K562 (cell line): ENCODE data around the gene NRXN3. TPM values are rescaled to one million over a fixed set of nuclear protein-coding genes. Genes with fewer than 3 reads are reported as not detected.

Experiments
- ATAC-seq: fragments of 200-7000 bp; cut with Tn5 transposase; 3 replicates; pipeline ENCODE4 v1.9.1; 2020; ENCODE audit warnings: moderate library complexity
- BruUV-seq: library from RNA; stranded (reverse); fragments of 400-500 nt; replicated peaks from 2 replicates; lab custom pipeline; 2021; lab: Mats Ljungman, UMichigan
- CTCF ChIA-PET: fragments of 300-600 bp; formaldehyde crosslinking; extraction: SDS; loops from one replicate; lab custom pipeline; 2021; ENCODE audit warnings: low intra/inter-chr PET ratio; lab: Yijun Ruan, JAX
- POLR2A ChIA-PET: fragments of 300-600, 350-650 bp; sonication (Branson Sonifier 250); formaldehyde crosslinking; extraction: SDS; loops from one replicate; lab custom pipeline; 2021; ENCODE audit warnings: antibody characterized with exemption, inconsistent platforms; lab: Yijun Ruan, JAX
- DNase-seq, 4 experiments: peaks; one replicate each; pipeline versions ENCODE4 v3.0.0 to v3.0.0-alpha.2; 2011 to 2018; ENCODE audit warnings: low spot score in 3 of 4, mixed read lengths in 3 of 4; ENCODE audit errors: extremely low read depth in 1 of 4
- FAIRE-seq: peaks from 2 replicates; lab custom pipeline; 2011; peaks lifted over from hg19 to GRCh38; lab: Jason Lieb, UNC
- H2AFZ ChIP-seq: 2 replicates; pipeline ENCODE4 v1.6.0; 2011; ENCODE audit warnings: low read depth, low read length, control low read depth, inconsistent platforms
- H3K27ac ChIP-seq: fragments of 200-600 bp; 3 replicates; pipeline ENCODE4 v1.8.0; 2011; ENCODE audit warnings: low read depth, mild to moderate bottlenecking, control low read depth, inconsistent platforms, low read length, moderate library complexity, mixed read lengths; ENCODE audit errors: extremely low read depth
- H3K27me3 ChIP-seq, 2 experiments: fragments of 300-600 bp in 1 of 2; 2 replicates in 1 of 2; 3 replicates in 1 of 2; pipeline versions ENCODE4 v1.6.0 to v1.8.0; 2011; ENCODE audit warnings: inconsistent platforms in 2 of 2, low read length in 2 of 2, mild to moderate bottlenecking in 1 of 2, mixed read lengths in 1 of 2, moderate library complexity in 1 of 2; ENCODE audit not compliant: control insufficient read depth in 2 of 2, insufficient read depth in 2 of 2
- H3K36me3 ChIP-seq: fragments of 300-600 bp; 3 replicates; pipeline ENCODE4 v1.8.0; 2011; ENCODE audit warnings: mild to moderate bottlenecking, low read length, inconsistent platforms; ENCODE audit not compliant: control insufficient read depth, insufficient read depth
- H3K4me1 ChIP-seq, 2 experiments: fragments of 200-600 bp in 1 of 2; replicated peaks in 1 of 2; 2 replicates in 1 of 2; 3 replicates in 1 of 2; pipeline versions ENCODE4 v1.5.1 to v1.8.0; 2011; ENCODE audit warnings: inconsistent platforms in 2 of 2, low read length in 2 of 2, mild to moderate bottlenecking in 1 of 2, mixed read lengths in 1 of 2, moderate library complexity in 1 of 2; ENCODE audit not compliant: control insufficient read depth in 2 of 2, insufficient read depth in 2 of 2
- H3K4me2 ChIP-seq: 2 replicates; pipeline ENCODE4 v1.6.1; 2011; ENCODE audit warnings: low read length, control low read depth, inconsistent platforms, mixed read lengths; ENCODE audit not compliant: insufficient read depth
- H3K4me3 ChIP-seq: fragments of 200-600 bp; sonication (generic), shearing (Covaris generic); 2 replicates; pipeline ENCODE4 v1.5.1; 2016; ENCODE audit warnings: control low read depth, inconsistent platforms
- H3K79me2 ChIP-seq: fragments of 200-600 bp; 3 replicates; pipeline ENCODE4 v1.8.0; 2011; ENCODE audit warnings: low read length, inconsistent platforms; ENCODE audit not compliant: control insufficient read depth, insufficient read depth
- H3K9ac ChIP-seq, 2 experiments: 2 replicates each; pipeline versions ENCODE4 v1.6.0 to v1.6.1; 2011; ENCODE audit warnings: low read depth in 2 of 2, low read length in 2 of 2, control low read depth in 1 of 2, inconsistent platforms in 1 of 2, mild to moderate bottlenecking in 1 of 2, mixed read lengths in 1 of 2; ENCODE audit not compliant: insufficient read depth in 1 of 2
- H3K9me1 ChIP-seq: one replicate; pipeline ENCODE4 v1.6.0; 2011; ENCODE audit warnings: inconsistent platforms, mild to moderate bottlenecking, low read length, moderate library complexity; ENCODE audit not compliant: control insufficient read depth, insufficient read depth
- H3K9me3 ChIP-seq: replicated peaks from 2 replicates; pipeline ENCODE4 v1.5.1; 2011; ENCODE audit warnings: low read depth, low read length, inconsistent platforms; ENCODE audit not compliant: control insufficient read depth, insufficient read depth
- H4K20me1 ChIP-seq: replicated peaks from 2 replicates; pipeline ENCODE4 v1.6.1; 2011; ENCODE audit warnings: low read length, inconsistent platforms, mixed read lengths; ENCODE audit not compliant: control insufficient read depth, insufficient read depth
- FOXK2 ChIP-seq, 2 experiments: fragments of 450-650 bp; IDR thresholded peaks in 1 of 2; conservative IDR thresholded peaks in 1 of 2; 2 replicates each; pipeline ENCODE4 v1.6.1; 2016; ENCODE audit warnings: low read depth in 2 of 2, mild to moderate bottlenecking in 1 of 2
- HDAC2 ChIP-seq: fragments of 450-650 bp; IDR thresholded peaks from 2 replicates; pipeline ENCODE4 v1.6.1; 2016; ENCODE audit warnings: mild to moderate bottlenecking
- HNRNPUL1 ChIP-seq: fragments of 200-400 bp; formaldehyde crosslinking; IDR thresholded peaks from 2 replicates; pipeline ENCODE4 v1.6.1; 2017; ENCODE audit warnings: low read length
- NR4A1 ChIP-seq, 2 experiments: fragments of 250-450 bp in 1 of 2; fragments of 450-650 bp in 1 of 2; sonication (Bioruptor Pico) in 1 of 2; IDR thresholded peaks; 2 replicates each; pipeline versions ENCODE4 v1.4.0 to v1.6.1; 2016 to 2020; ENCODE audit warnings: mild to moderate bottlenecking in 2 of 2, missing compliant biosample characterization in 1 of 2, missing genetic modification characterization in 1 of 2, moderate library complexity in 1 of 2
- POLR2B ChIP-seq: fragments of 450-650 bp; IDR thresholded peaks from 2 replicates; pipeline ENCODE4 v1.6.1; 2018; ENCODE audit warnings: low read depth; ENCODE audit not compliant: partially characterized antibody
- TFAM ChIP-seq: fragments of 250-450 bp; sonication (Bioruptor Pico); conservative IDR thresholded peaks from 2 replicates; pipeline ENCODE4 v1.5.0; 2021; ENCODE audit warnings: mild to moderate bottlenecking, moderate library complexity
- TRIM28 ChIP-seq: fragments of 450-650 bp; IDR thresholded peaks from 2 replicates; pipeline ENCODE4 v1.6.1; 2017
- ZNF347 ChIP-seq: fragments of 450-650 bp; formaldehyde crosslinking; IDR thresholded peaks from 2 replicates; pipeline ENCODE4 v1.4.0; 2020; ENCODE audit warnings: low read depth, mild to moderate bottlenecking, moderate library complexity
- ZNF431 ChIP-seq: sonication (generic); formaldehyde crosslinking; IDR thresholded peaks from 2 replicates; pipeline ENCODE4 v1.8.0; 2022; ENCODE audit warnings: mild to moderate bottlenecking, missing genetic modification reagents
- ZNF76 ChIP-seq: fragments of 250-450 bp; sonication (Bioruptor Pico); IDR thresholded peaks from 2 replicates; pipeline ENCODE4 v1.4.0; 2020; ENCODE audit warnings: mild to moderate bottlenecking, moderate library complexity, borderline replicate concordance
- WGBS: fragments of 100-300 bp; shearing (Covaris generic); methylation state at CpG from one replicate; pipeline ENCODE4 v1.1.6; 2016; ENCODE audit warnings: low coverage, mixed read lengths; ENCODE audit not compliant: insufficient coverage; ENCODE audit errors: missing lambda C conversion rate; 5-methylcytosine and 5-hydroxymethylcytosine counted together
- in situ Hi-C: fragments of 300-500 bp; cut with MboI; formaldehyde crosslinking; loops from 4 replicates; pipeline ENCODE4 v1.15.0; 2018; ENCODE audit warnings: inconsistent platforms, mixed read lengths
- intact Hi-C: fragments of 100-400 bp; cut with micrococcal nuclease; formaldehyde crosslinking; loops from 2 replicates; pipeline ENCODE4 v1.14.2; 2022
- polyA plus RNA-seq, 8 experiments: library from polyadenylated mRNA; depleted of rRNA in 4 of 8; stranded (reverse) in 5 of 8; unstranded in 3 of 8; fragments of >200 nt; fragmentation: Nextera tagmentation in 2 of 8; fragmentation: Illumina TruSeq in 1 of 8; extraction: Ambion mirVana in 2 of 8; extraction: Trizol in 1 of 8; gene quantifications; 2 replicates each; pipeline versions ENCODE4 v1.2.1 to v1.2.3, GENCODE V29; 2011 to 2014; ENCODE audit warnings: inconsistent platforms in 1 of 8, missing spikeins in 1 of 8
- total RNA-seq, 7 experiments: library from RNA; depleted of rRNA in 6 of 7; stranded (reverse); fragments of >200 nt in 6 of 7; fragmentation: Illumina TruSeq in 2 of 7; extraction: Trizol in 2 of 7; gene quantifications; 2 replicates each; pipeline versions ENCODE4 v1.2.1 to v1.2.3, GENCODE V29; 2011 to 2021; ENCODE audit warnings: low replicate concordance in 1 of 7
- TF ChIP-seq, protein P1 (sequence below): fragments of 250-450 bp; sonication (Bioruptor Pico); IDR thresholded peaks from 2 replicates; pipeline ENCODE4 v1.6.1; 2021; ENCODE audit warnings: mild to moderate bottlenecking
- TF ChIP-seq, protein P2 (sequence below): sonication (generic); formaldehyde crosslinking; IDR thresholded peaks from 2 replicates; pipeline ENCODE4 v1.8.1; 2022; ENCODE audit warnings: missing genetic modification reagents

Gene NRXN3
- total and polyA plus RNA-seq, 9 of the 15 experiments (the other 6 are each of a cell fraction or from before 2014, with no cell fraction given), result 0.09 TPM; not detected in 8

DNA sequence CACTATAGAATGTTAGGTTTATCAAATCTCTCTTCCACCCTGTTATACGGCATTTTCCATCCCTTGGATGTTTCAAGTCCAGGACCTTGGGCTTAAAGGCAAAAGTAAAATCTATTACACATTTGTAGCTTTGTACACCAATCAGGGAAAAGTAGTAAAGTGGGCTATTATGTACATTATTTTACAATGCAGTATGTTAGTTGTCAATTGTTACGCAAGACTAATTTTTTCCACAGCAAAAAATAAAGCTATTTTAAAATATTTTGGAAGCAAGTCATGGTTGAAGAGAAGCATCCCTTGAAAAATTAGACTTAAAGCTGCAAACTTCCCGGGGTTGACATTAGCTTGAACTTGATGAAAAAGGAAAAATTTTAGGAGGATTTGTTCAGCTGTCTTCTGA lies 1564.9 kb downstream of the NRXN3 start (continued):
- TF ChIP-seq NR4A1 (CRISPR knock-in tag; IDR thresholded peaks at IDR 0.05) (no peak), NR4A1 (tag; IDR thresholded peaks at IDR 0.05) (no peak), FOXK2 (conservative IDR thresholded peaks at IDR 0.05 in 1 of 2, IDR thresholded peaks at IDR 0.05 in 1 of 2; ENCODE audit: low read depth in 2 of 2) (no peak)

DNA sequence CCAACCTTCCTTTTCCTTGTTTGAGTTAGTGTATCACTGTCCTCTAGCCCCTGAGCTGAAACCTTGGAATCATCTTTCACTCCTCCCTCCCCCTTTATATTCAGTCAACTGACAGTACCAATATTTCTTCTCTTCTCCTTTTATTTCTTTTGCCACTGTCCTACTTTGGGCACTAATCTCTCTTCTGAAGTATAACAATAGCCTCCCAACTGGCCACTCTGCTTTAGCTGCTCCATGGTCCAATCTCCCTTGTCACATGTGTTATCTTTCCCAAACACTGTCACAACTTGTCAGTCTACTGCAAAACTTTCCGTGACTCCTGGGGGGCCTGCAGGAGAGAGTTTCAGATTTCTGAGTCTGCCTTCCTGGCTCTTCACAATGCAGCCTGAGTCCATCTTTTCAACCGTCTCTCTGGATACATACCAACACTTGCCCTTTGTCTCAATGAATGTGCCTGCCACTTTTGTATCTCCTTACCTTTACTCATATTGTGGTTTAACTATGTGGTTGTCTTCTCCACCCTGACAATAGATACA lies 1570.0 kb downstream of the NRXN3 start:
- H3K4me1 ChIP-seq, result no peaks in the 10 kb centered on the region
- no peaks in the 10 kb centered on the region for H3K27me3 ChIP-seq
- no peaks in the 10 kb centered on the region for H3K9me1 ChIP-seq
- no peak overlapping the region for H3K4me3 ChIP-seq
- no peak overlapping the region for H3K27ac ChIP-seq
- ATAC-seq (no peak), DNase-seq (no peak)
- no peak overlapping the region for H3K4me2 ChIP-seq
- POLR2A ChIA-PET, result no interaction called here
- CTCF ChIA-PET, result no interaction called here
- no peak overlapping the region for H3K9ac ChIP-seq
- no peaks in the 10 kb centered on the region for H3K79me2 ChIP-seq
- in situ Hi-C loops, result no loop called here
- intact Hi-C loops, result no loop called here
- no peaks in the 10 kb centered on the region for H4K20me1 ChIP-seq
- no peaks in the 10 kb centered on the region for H3K36me3 ChIP-seq
- BruUV-seq, result no TSS peak
- 0% methylated on average over 2 of the region's 2 CpGs for WGBS
- no peak overlapping the region for H2AFZ ChIP-seq
- no peak for TF ChIP-seq TRIM28
- TF ChIP-seq, all 486 proteins: peak for 0
- no peaks in the 10 kb centered on the region for H3K9me3 ChIP-seq
- no peak for FAIRE-seq

DNA sequence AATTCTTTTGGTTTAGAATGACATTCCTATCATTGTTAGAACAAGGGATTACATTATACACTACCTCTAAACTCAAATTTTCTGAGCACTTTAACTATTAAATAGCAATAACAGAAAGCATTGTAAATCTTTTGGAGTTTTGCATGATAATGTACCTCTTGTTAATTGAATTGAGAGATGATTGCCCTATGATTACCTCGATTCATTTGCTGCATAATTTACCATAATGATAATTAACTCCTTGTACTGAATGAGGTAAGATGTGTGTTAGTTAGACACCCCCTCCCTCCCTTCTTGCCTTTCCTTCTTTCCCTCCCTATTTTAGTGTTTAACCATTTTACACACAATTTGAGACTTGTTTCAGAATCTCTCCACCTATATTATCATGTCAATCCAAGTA lies 1572.0 kb downstream of the NRXN3 start:
- intact Hi-C loops, result no loop called here
- no peak for TF ChIP-seq POLR2B
- no peak for TF ChIP-seq ZNF431 (CRISPR knock-in tag)
- TF ChIP-seq HNRNPUL1, result no peak
- no peak for TF ChIP-seq ZNF347 (CRISPR knock-in tag)
- no peak for TF ChIP-seq TFAM
- TF ChIP-seq ZNF76, result no peak
- TF ChIP-seq HDAC2, result no peak
- TF ChIP-seq, protein P1, sequence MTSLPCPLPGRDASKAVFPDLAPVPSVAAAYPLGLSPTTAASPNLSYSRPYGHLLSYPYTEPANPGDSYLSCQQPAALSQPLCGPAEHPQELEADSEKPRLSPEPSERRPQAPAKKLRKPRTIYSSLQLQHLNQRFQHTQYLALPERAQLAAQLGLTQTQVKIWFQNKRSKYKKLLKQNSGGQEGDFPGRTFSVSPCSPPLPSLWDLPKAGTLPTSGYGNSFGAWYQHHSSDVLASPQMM, result no peak
- TF ChIP-seq, protein P2, sequence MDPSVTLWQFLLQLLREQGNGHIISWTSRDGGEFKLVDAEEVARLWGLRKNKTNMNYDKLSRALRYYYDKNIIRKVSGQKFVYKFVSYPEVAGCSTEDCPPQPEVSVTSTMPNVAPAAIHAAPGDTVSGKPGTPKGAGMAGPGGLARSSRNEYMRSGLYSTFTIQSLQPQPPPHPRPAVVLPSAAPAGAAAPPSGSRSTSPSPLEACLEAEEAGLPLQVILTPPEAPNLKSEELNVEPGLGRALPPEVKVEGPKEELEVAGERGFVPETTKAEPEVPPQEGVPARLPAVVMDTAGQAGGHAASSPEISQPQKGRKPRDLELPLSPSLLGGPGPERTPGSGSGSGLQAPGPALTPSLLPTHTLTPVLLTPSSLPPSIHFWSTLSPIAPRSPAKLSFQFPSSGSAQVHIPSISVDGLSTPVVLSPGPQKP (CRISPR knock-in tag), result no peak
- H3K9me1 ChIP-seq, result no peaks in the 10 kb centered on the region
- no peaks in the 10 kb centered on the region for H3K79me2 ChIP-seq
- FAIRE-seq, result no peak
- no peaks in the 10 kb centered on the region for H3K4me1 ChIP-seq
- 0% methylated on average over 1 of the region's 1 CpG for WGBS
- no peak overlapping the region for H3K4me3 ChIP-seq
- H4K20me1 ChIP-seq, result no peaks in the 10 kb centered on the region
- no peak for DNase-seq
- ChIA-PET POLR2A (no interaction called here), CTCF (no interaction called here)
- H2AFZ ChIP-seq, result no peak overlapping the region
- no peak overlapping the region for H3K9ac ChIP-seq
- H3K27ac ChIP-seq, result no peak overlapping the region
- H3K36me3 ChIP-seq, result no peaks in the 10 kb centered on the region
- no peaks in the 10 kb centered on the region for H3K9me3 ChIP-seq
- H3K4me2 ChIP-seq, result no peak overlapping the region
- no peaks in the 10 kb centered on the region for H3K27me3 ChIP-seq
- no TSS peak for BruUV-seq
- in situ Hi-C loops, result no loop called here
- no peak for ATAC-seq
